ENCODE results near the gene SACM1L. TPM values are rescaled to one million over a fixed set of nuclear protein-coding genes. Genes with fewer than 3 reads are reported as not detected.
A peak's percentile ranks its signal among the peaks of the same experiment; 100 is the strongest.
"Not testable (repeated sequence)": the region's sequence is repeated elsewhere in the genome, so short reads cannot be mapped to it uniquely, and the experiment has no call there.

Gene SACM1L
- total RNA-seq, 6 experiments from 2014 or later, result 43.9 to 51.3 (median 47.8) TPM

- H3K4me1 Mint-ChIP-seq (ENCODE audit: low read depth), result peaks cover 10% of the 10 kb centered on the region; the same call in 1 of the 2 replicates
- peaks cover 5% of the 10 kb centered on the region for H3K27me3 Mint-ChIP-seq (ENCODE audit: insufficient read depth)
- H3K9me3 Mint-ChIP-seq, result no peaks in the 10 kb centered on the region
- peaks cover 32% of the 10 kb centered on the region for H3K36me3 Mint-ChIP-seq (ENCODE audit: low read depth)
- H3K4me3 Mint-ChIP-seq, result no peak overlapping the region
- H3K27ac Mint-ChIP-seq, result no peak overlapping the region
- DNase-seq, result no peak
- TF ChIP-seq CTCF (IDR thresholded peaks at IDR 0.05), result no peak
These were observed 5.5 kb upstream of the SACM1L start for GRCh38 chr3:45683417-45684326.

GRCh38 chr3:45684327-45684892, 4.8 kb upstream of the SACM1L start:
- TF ChIP-seq CTCF (IDR thresholded peaks at IDR 0.05), result no peak
- peaks cover 5% of the 10 kb centered on the region for H3K9me3 Mint-ChIP-seq
- H3K36me3 Mint-ChIP-seq (ENCODE audit: low read depth), result peaks cover 32% of the 10 kb centered on the region
- no peak overlapping the region for H3K27ac Mint-ChIP-seq
- H3K4me3 Mint-ChIP-seq, result no peak overlapping the region
- no peak for DNase-seq
- H3K4me1 Mint-ChIP-seq (ENCODE audit: low read depth), result peaks cover 11% of the 10 kb centered on the region; the same call in 1 of the 2 replicates
- peaks cover 11% of the 10 kb centered on the region for H3K27me3 Mint-ChIP-seq (ENCODE audit: insufficient read depth)

- not testable (repeated sequence) for DNase-seq, H3K4me3 Mint-ChIP-seq, H3K9me3 Mint-ChIP-seq, H3K27ac Mint-ChIP-seq
- Mint-ChIP-seq H3K27me3 (ENCODE audit: insufficient read depth) (peaks cover 11% of the 10 kb centered on the region), H3K36me3 (ENCODE audit: low read depth) (peaks cover 25% of the 10 kb centered on the region), H3K4me1 (ENCODE audit: low read depth) (peaks cover 15% of the 10 kb centered on the region)
These were observed 3.5 kb upstream of the SACM1L start for GRCh38 chr3:45685722-45686121.

- H3K4me3 Mint-ChIP-seq, result no peak overlapping the region
These were observed 2.3 kb upstream of the SACM1L start for GRCh38 chr3:45686850-45687249.

GRCh38 chr3:45687828-45688193, 1.4 kb upstream of the SACM1L start:
- H3K27ac Mint-ChIP-seq, result no peak overlapping the region
- H3K36me3 Mint-ChIP-seq (ENCODE audit: low read depth), result peaks cover 19% of the 10 kb centered on the region
- peaks cover 12% of the 10 kb centered on the region for H3K27me3 Mint-ChIP-seq (ENCODE audit: insufficient read depth)
- H3K4me3 Mint-ChIP-seq, result peak overlapping the region; percentile 80
- peaks cover 36% of the 10 kb centered on the region for H3K4me1 Mint-ChIP-seq (ENCODE audit: low read depth)
- TF ChIP-seq CTCF (IDR thresholded peaks at IDR 0.05), result no peak
- H3K9me3 Mint-ChIP-seq, result peaks cover 5% of the 10 kb centered on the region
- no peak for DNase-seq

More at GRCh38 chr3:45686850-45687249, 2.3 kb upstream of the SACM1L start:
- H3K27me3 Mint-ChIP-seq (ENCODE audit: insufficient read depth), result peaks cover 11% of the 10 kb centered on the region
- peaks cover 27% of the 10 kb centered on the region for H3K4me1 Mint-ChIP-seq (ENCODE audit: low read depth)
- no peak for TF ChIP-seq CTCF (IDR thresholded peaks at IDR 0.05)
- no peak for DNase-seq
- H3K9me3 Mint-ChIP-seq, result peaks cover 5% of the 10 kb centered on the region
- peaks cover 19% of the 10 kb centered on the region for H3K36me3 Mint-ChIP-seq (ENCODE audit: low read depth)
- no peak overlapping the region for H3K27ac Mint-ChIP-seq

All from HFFc6 (cell line).